WTC11 (cell line): ENCODE measurements around the gene SPATA22. TPM values are rescaled to one million over a fixed set of nuclear protein-coding genes. Genes with fewer than 3 reads are reported as not detected.
A peak's percentile ranks its signal among the peaks of the same experiment; 100 is the strongest.

Source experiments
- ATAC-seq: fragments of 200-7000 bp; cut with Tn5 transposase; 2 replicates; pipeline ENCODE4 v1.10.0; 2021; ENCODE audit warnings: mild to moderate bottlenecking, moderate library complexity
- CTCF ChIA-PET: fragments of 300-600 bp; sonication (Branson Sonifier 250); formaldehyde crosslinking; loops from one replicate; lab custom pipeline; 2021; ENCODE audit warnings: antibody characterized with exemption; lab: Charles Lee
- POLR2A ChIA-PET: fragments of 350-600 bp; sonication (Branson Sonifier 250); formaldehyde crosslinking; loops from one replicate; lab custom pipeline; 2021; ENCODE audit warnings: antibody characterized with exemption; lab: Charles Lee
- DNase-seq: peaks from one replicate; pipeline ENCODE4 v3.0.0; 2021; ENCODE audit warnings: low spot score
- H3K27ac Mint-ChIP-seq: 2 replicates; pipeline ENCODE4 v1.8.0; 2021; ENCODE audit warnings: mixed read lengths
- H3K27me3 Mint-ChIP-seq: 2 replicates; pipeline ENCODE4 v1.8.0; 2021; ENCODE audit warnings: low read depth, mild to moderate bottlenecking, moderate library complexity, mixed read lengths
- H3K36me3 Mint-ChIP-seq: 2 replicates; pipeline ENCODE4 v1.8.0; 2021; ENCODE audit warnings: mixed read lengths
- H3K4me1 Mint-ChIP-seq: 2 replicates; pipeline ENCODE4 v1.8.0; 2022; ENCODE audit warnings: mixed read lengths
- H3K4me3 Mint-ChIP-seq: 2 replicates; pipeline ENCODE4 v1.8.0; 2021; ENCODE audit warnings: mild to moderate bottlenecking, moderate library complexity, mixed read lengths
- H3K9me3 Mint-ChIP-seq: 2 replicates; pipeline ENCODE4 v1.8.0; 2021; ENCODE audit warnings: mixed read lengths
- ARID4B ChIP-seq: sonication (generic); formaldehyde crosslinking; IDR thresholded peaks from 2 replicates; pipeline ENCODE4 v1.8.0; 2023; ENCODE audit warnings: missing genetic modification reagents, mild to moderate bottlenecking, borderline replicate concordance
- ATF1 ChIP-seq: sonication (generic); formaldehyde crosslinking; IDR thresholded peaks from 2 replicates; pipeline ENCODE4 v1.8.1; 2023; ENCODE audit warnings: mild to moderate bottlenecking, moderate library complexity, missing genetic modification reagents
- ATF6 ChIP-seq: sonication (generic); formaldehyde crosslinking; IDR thresholded peaks from 2 replicates; pipeline ENCODE4 v1.8.1; 2023; ENCODE audit warnings: mild to moderate bottlenecking, missing genetic modification reagents
- CBFB ChIP-seq: sonication (generic); formaldehyde crosslinking; IDR thresholded peaks from 2 replicates; pipeline ENCODE4 v1.8.1; 2022; ENCODE audit warnings: mild to moderate bottlenecking, low read depth, missing genetic modification reagents
- E2F1 ChIP-seq: sonication (generic); formaldehyde crosslinking; IDR thresholded peaks from 2 replicates; pipeline ENCODE4 v1.8.0; 2022; ENCODE audit warnings: mild to moderate bottlenecking, missing genetic modification reagents
- ELF4 ChIP-seq: sonication (generic); formaldehyde crosslinking; IDR thresholded peaks from 2 replicates; pipeline ENCODE4 v1.8.1; 2022; ENCODE audit warnings: low read depth, mild to moderate bottlenecking, moderate library complexity, missing genetic modification reagents
- ESRRA ChIP-seq: sonication (generic); formaldehyde crosslinking; IDR thresholded peaks from 2 replicates; pipeline ENCODE4 v1.8.1; 2022; ENCODE audit warnings: mild to moderate bottlenecking, missing genetic modification reagents, borderline replicate concordance
- ETV6 ChIP-seq: sonication (generic); formaldehyde crosslinking; IDR thresholded peaks from 2 replicates; pipeline ENCODE4 v1.8.1; 2022; ENCODE audit warnings: mild to moderate bottlenecking, missing genetic modification reagents
- FOXP1 ChIP-seq: sonication (generic); formaldehyde crosslinking; IDR thresholded peaks from 2 replicates; pipeline ENCODE4 v1.8.0; 2022; ENCODE audit warnings: missing genetic modification reagents, mild to moderate bottlenecking, moderate library complexity, borderline replicate concordance
- FOXP4 ChIP-seq: sonication (generic); formaldehyde crosslinking; IDR thresholded peaks from 2 replicates; pipeline ENCODE4 v1.8.0; 2022; ENCODE audit warnings: mild to moderate bottlenecking, missing genetic modification reagents
- NFE2L1 ChIP-seq: sonication (generic); formaldehyde crosslinking; IDR thresholded peaks from 2 replicates; pipeline ENCODE4 v1.8.1; 2023; ENCODE audit warnings: missing genetic modification reagents
- NR2C2 ChIP-seq: sonication (generic); formaldehyde crosslinking; IDR thresholded peaks from 2 replicates; pipeline ENCODE4 v1.8.0; 2022; ENCODE audit warnings: mild to moderate bottlenecking, missing genetic modification reagents
- PRDM15 ChIP-seq: sonication (generic); formaldehyde crosslinking; IDR thresholded peaks from 2 replicates; pipeline ENCODE4 v1.8.0; 2022; ENCODE audit warnings: missing genetic modification reagents
- PREB ChIP-seq: sonication (generic); formaldehyde crosslinking; IDR thresholded peaks from 2 replicates; pipeline ENCODE4 v1.8.1; 2022; ENCODE audit warnings: mild to moderate bottlenecking, missing genetic modification reagents, moderate library complexity, borderline replicate concordance
- PRRX2 ChIP-seq: fragments of 250-450 bp; sonication (Bioruptor Pico); IDR thresholded peaks from 2 replicates; pipeline ENCODE4 v1.8.0; 2021; ENCODE audit warnings: mild to moderate bottlenecking
- SP1 ChIP-seq: sonication (generic); formaldehyde crosslinking; conservative IDR thresholded peaks from 2 replicates; pipeline ENCODE4 v1.8.1; 2022; ENCODE audit warnings: missing genetic modification reagents
- TCF7 ChIP-seq: sonication (generic); formaldehyde crosslinking; IDR thresholded peaks from 2 replicates; pipeline ENCODE4 v1.8.0; 2022; ENCODE audit warnings: mild to moderate bottlenecking, low read depth, missing genetic modification reagents, moderate library complexity
- TP53 ChIP-seq: sonication (generic); formaldehyde crosslinking; IDR thresholded peaks from 2 replicates; pipeline ENCODE4 v1.8.1; 2023; ENCODE audit warnings: mild to moderate bottlenecking, missing genetic modification reagents
- ZMAT4 ChIP-seq: fragments of 250-450 bp; sonication (Bioruptor Pico); IDR thresholded peaks from 2 replicates; pipeline ENCODE4 v1.9.0; 2021; ENCODE audit warnings: mild to moderate bottlenecking
- total RNA-seq: library from RNA; stranded (reverse); gene quantifications from 3 replicates; pipeline ENCODE4 v1.2.3, GENCODE V29; 2021

SPATA22 gene
- total RNA-seq, 1 experiment from 2014 or later: not detected

- Mint-ChIP-seq H3K4me3 (peak overlapping the region; percentile 40), H3K27ac (no peak overlapping the region)
Measured at GRCh38 chr17:3482852-3483251, 11.2 kb upstream of the SPATA22 start.

GRCh38 chr17:3479988-3480387, 8.4 kb upstream of the SPATA22 start:
- CTCF ChIA-PET: no interaction called here
- H3K4me1 Mint-ChIP-seq: peaks cover 53% of the 10 kb centered on the region
- ATAC-seq (no peak), DNase-seq (no peak)
- H3K27ac Mint-ChIP-seq: no peak overlapping the region
- H3K9me3 Mint-ChIP-seq: no peaks in the 10 kb centered on the region
- POLR2A ChIA-PET: no interaction called here
- H3K36me3 Mint-ChIP-seq: no peaks in the 10 kb centered on the region
- no peaks in the 10 kb centered on the region for H3K27me3 Mint-ChIP-seq
- H3K4me3 Mint-ChIP-seq: no peak overlapping the region
- TF ChIP-seq SP1: no peak
- no peak for TF ChIP-seq ESRRA (CRISPR knock-in tag)
- no peak for TF ChIP-seq ATF6 (CRISPR knock-in tag)
- no peak for TF ChIP-seq FOXP1 (CRISPR knock-in tag)
- no peak for TF ChIP-seq PREB (CRISPR knock-in tag)
- no peak for TF ChIP-seq ZMAT4 (CRISPR knock-in tag)
- no peak for TF ChIP-seq TCF7 (CRISPR knock-in tag)
- no peak for TF ChIP-seq NFE2L1
- no peak for TF ChIP-seq ATF1
- TF ChIP-seq ARID4B (CRISPR knock-in tag): no peak
- no peak for TF ChIP-seq FOXP4 (CRISPR knock-in tag)
- TF ChIP-seq ETV6 (CRISPR knock-in tag): no peak
- no peak for TF ChIP-seq ELF4 (CRISPR knock-in tag)
- no peak for TF ChIP-seq PRDM15 (CRISPR knock-in tag)
- no peak for TF ChIP-seq PRRX2 (CRISPR knock-in tag)
- no peak for TF ChIP-seq CBFB (CRISPR knock-in tag)

More at GRCh38 chr17:3482852-3483251, 11.2 kb upstream of the SPATA22 start:
- ATAC-seq (peak; percentile 74), DNase-seq (no peak)
- ChIA-PET CTCF (interaction anchor here (1.4 to 1.5 kb wide), 2 partner anchors 52 to 53 kb away, joined by 4 to 5 read pairs; no protein-coding TSS in a partner anchor), POLR2A (no interaction called here)
- H3K9me3 Mint-ChIP-seq: no peaks in the 10 kb centered on the region
- no peaks in the 10 kb centered on the region for H3K27me3 Mint-ChIP-seq
- TF ChIP-seq TP53 (CRISPR knock-in tag) (no peak), E2F1 (CRISPR knock-in tag) (no peak), NR2C2 (CRISPR knock-in tag) (no peak)
- no peaks in the 10 kb centered on the region for H3K36me3 Mint-ChIP-seq
- H3K4me1 Mint-ChIP-seq: peaks cover 62% of the 10 kb centered on the region
